ENCODE results near the gene GPS2. TPM values are rescaled to one million over a fixed set of nuclear protein-coding genes. Genes with fewer than 3 reads are reported as not detected.

The GPS2 gene
- total and polyA plus RNA-seq, 10 of the 15 experiments (the other 5 are each of a cell fraction or from before 2014, with no cell fraction given) = 10.2 to 96.4 (median 42.5) TPM

- no peaks in the 10 kb centered on the region for H3K9me3 ChIP-seq (replicated peaks; ENCODE audit: control insufficient read depth, insufficient read depth, low read length)
- ChIA-PET CTCF (interaction anchor here (1.5 kb wide), 1 partner anchor 8 kb away, joined by 6 read pairs; no protein-coding TSS in a partner anchor), RAD21 (ENCODE audit: unreplicated experiment) (no interaction called here), SMC1A (ENCODE audit: uncharacterized antibody, unreplicated experiment) (no interaction called here), POLR2A (no interaction called here)
- intact Hi-C loops (cut with micrococcal nuclease; ENCODE audit: unreplicated experiment) = no loop called here
- no peak overlapping the region for H3K27ac ChIP-seq (ENCODE audit: control insufficient read depth, insufficient read depth)
- no peaks in the 10 kb centered on the region for H3K36me3 ChIP-seq (ENCODE audit: control insufficient read depth in 2 of 2, insufficient read depth in 2 of 2, low read length in 1 of 2)
- WGBS (ENCODE audit: insufficient coverage, insufficient replicate concordance, low lambda C conversion rate, missing lambda C conversion rate) = 59% methylated on average over 19 of the region's 19 CpGs
- in situ Hi-C loops (cut with MboI) = no loop called here
- TF ChIP-seq SREBF2 (IDR thresholded peaks at IDR 0.05; ENCODE audit: low read length) = no peak
- no peak for TF ChIP-seq NBN (IDR thresholded peaks at IDR 0.05)
- TF ChIP-seq SUZ12 (IDR thresholded peaks at IDR 0.05; ENCODE audit: unreplicated experiment) = no peak
- TF ChIP-seq BRCA1 (IDR thresholded peaks at IDR 0.05; ENCODE audit: low read depth, low read length) = no peak
- DNase-seq (ENCODE audit: low read depth, low spot score) (no peak), ATAC-seq (no peak), FAIRE-seq (no peak)
- no peaks in the 10 kb centered on the region for H3K79me2 ChIP-seq (ENCODE audit: control insufficient read depth, insufficient read depth, low read length)
- peaks cover 3% of the 10 kb centered on the region for H3K4me1 ChIP-seq (ENCODE audit: control insufficient read depth, insufficient read depth, low read length)
- no peak overlapping the region for H2AFZ ChIP-seq (ENCODE audit: control insufficient read depth, low read depth, low read length)
- no peak overlapping the region for H3K4me3 ChIP-seq
- H3K4me2 ChIP-seq (ENCODE audit: control insufficient read depth, insufficient read depth) = no peak overlapping the region
- H3K9ac ChIP-seq (ENCODE audit: control insufficient read depth, insufficient read depth, low read length) = no peak overlapping the region
- no TSS peak for BruUV-seq (replicated peaks)
- no peaks in the 10 kb centered on the region; the same call in 1 of the 2 replicates for H4K20me1 ChIP-seq (ENCODE audit: control insufficient read depth, insufficient read depth)
- peaks cover 3 to 6% of the 10 kb centered on the region in 2 experiments for H3K27me3 ChIP-seq (replicated peaks in 1 of 2; ENCODE audit: control insufficient read depth in 2 of 2, insufficient read depth in 2 of 2, low read length in 1 of 2)
Observed at GRCh38 chr17:7290166-7290565, 25.0 kb downstream of the GPS2 start.

GRCh38 chr17:7289256-7290032, 25.7 kb downstream of the GPS2 start:
- DNase-seq (ENCODE audit: low read depth, low spot score) (no peak), FAIRE-seq (no peak), ATAC-seq (no peak)
- H3K4me3 ChIP-seq = no peak overlapping the region
- 40% methylated on average over 18 of the region's 18 CpGs for WGBS (ENCODE audit: insufficient coverage, insufficient replicate concordance, low lambda C conversion rate, missing lambda C conversion rate)
- ChIA-PET CTCF (interaction anchor here (1.1 to 1.5 kb wide), 2 partner anchors 9 to 23 kb away, joined by 3 to 6 read pairs; no protein-coding TSS in a partner anchor), RAD21 (ENCODE audit: unreplicated experiment) (interaction anchor here (0.6 kb wide), 1 partner anchor 226 kb away, joined by 3 read pairs; no protein-coding TSS in a partner anchor), SMC1A (ENCODE audit: uncharacterized antibody, unreplicated experiment) (no interaction called here), POLR2A (interaction anchor here (1.2 kb wide), 1 partner anchor 14 kb away, joined by 9 read pairs; no protein-coding TSS in a partner anchor)
- H3K4me2 ChIP-seq (ENCODE audit: control insufficient read depth, insufficient read depth) = no peak overlapping the region
- in situ Hi-C loops (cut with MboI) (no loop called here), intact Hi-C loops (cut with micrococcal nuclease; ENCODE audit: unreplicated experiment) (no loop called here)
- H2AFZ ChIP-seq (ENCODE audit: control insufficient read depth, low read depth, low read length) = no peak overlapping the region
- peaks cover 3 to 6% of the 10 kb centered on the region in 2 experiments for H3K27me3 ChIP-seq (replicated peaks in 1 of 2; ENCODE audit: control insufficient read depth in 2 of 2, insufficient read depth in 2 of 2, low read length in 1 of 2)
- H3K9ac ChIP-seq (ENCODE audit: control insufficient read depth, insufficient read depth, low read length) = no peak overlapping the region
- H3K4me1 ChIP-seq (ENCODE audit: control insufficient read depth, insufficient read depth, low read length) = no peaks in the 10 kb centered on the region
- H3K9me3 ChIP-seq (replicated peaks; ENCODE audit: control insufficient read depth, insufficient read depth, low read length) = no peaks in the 10 kb centered on the region
- BruUV-seq (replicated peaks) = no TSS peak
- H4K20me1 ChIP-seq (ENCODE audit: control insufficient read depth, insufficient read depth) = no peaks in the 10 kb centered on the region; the same call in 1 of the 2 replicates
- H3K27ac ChIP-seq (ENCODE audit: control insufficient read depth, insufficient read depth) = no peak overlapping the region
- H3K36me3 ChIP-seq (ENCODE audit: control insufficient read depth in 2 of 2, insufficient read depth in 2 of 2, low read length in 1 of 2) = no peaks in the 10 kb centered on the region
- no peaks in the 10 kb centered on the region for H3K79me2 ChIP-seq (ENCODE audit: control insufficient read depth, insufficient read depth, low read length)
- TF ChIP-seq PML (IDR thresholded peaks at IDR 0.05; ENCODE audit: low read length) (no peak), REST (IDR thresholded peaks at IDR 0.05; ENCODE audit: low read depth, low read length) (no peak), RAD21 (IDR thresholded peaks at IDR 0.05; ENCODE audit: insufficient read depth, low read depth, low read length) (no peak), KLF5 (IDR thresholded peaks at IDR 0.05; ENCODE audit: partially characterized antibody) (no peak), ZNF24 (IDR thresholded peaks at IDR 0.05) (no peak), PBX3 (IDR thresholded peaks at IDR 0.05; ENCODE audit: insufficient replicate concordance, low read depth, low read length) (no peak), JUND (IDR thresholded peaks at IDR 0.05; ENCODE audit: low read depth, low read length) (no peak), ZBED1 (IDR thresholded peaks at IDR 0.05; ENCODE audit: borderline replicate concordance) (no peak), TCF7 (IDR thresholded peaks at IDR 0.05; ENCODE audit: borderline replicate concordance) (no peak), EED (IDR thresholded peaks at IDR 0.05; ENCODE audit: low read depth) (no peak)

Measured in GM12878 (cell line).